Measurements from ENCODE around the gene EIF6.
"Not testable (repeated sequence)": the region's sequence is repeated elsewhere in the genome, so short reads cannot be mapped to it uniquely, and the experiment has no call there.

EIF6 gene

DNA sequence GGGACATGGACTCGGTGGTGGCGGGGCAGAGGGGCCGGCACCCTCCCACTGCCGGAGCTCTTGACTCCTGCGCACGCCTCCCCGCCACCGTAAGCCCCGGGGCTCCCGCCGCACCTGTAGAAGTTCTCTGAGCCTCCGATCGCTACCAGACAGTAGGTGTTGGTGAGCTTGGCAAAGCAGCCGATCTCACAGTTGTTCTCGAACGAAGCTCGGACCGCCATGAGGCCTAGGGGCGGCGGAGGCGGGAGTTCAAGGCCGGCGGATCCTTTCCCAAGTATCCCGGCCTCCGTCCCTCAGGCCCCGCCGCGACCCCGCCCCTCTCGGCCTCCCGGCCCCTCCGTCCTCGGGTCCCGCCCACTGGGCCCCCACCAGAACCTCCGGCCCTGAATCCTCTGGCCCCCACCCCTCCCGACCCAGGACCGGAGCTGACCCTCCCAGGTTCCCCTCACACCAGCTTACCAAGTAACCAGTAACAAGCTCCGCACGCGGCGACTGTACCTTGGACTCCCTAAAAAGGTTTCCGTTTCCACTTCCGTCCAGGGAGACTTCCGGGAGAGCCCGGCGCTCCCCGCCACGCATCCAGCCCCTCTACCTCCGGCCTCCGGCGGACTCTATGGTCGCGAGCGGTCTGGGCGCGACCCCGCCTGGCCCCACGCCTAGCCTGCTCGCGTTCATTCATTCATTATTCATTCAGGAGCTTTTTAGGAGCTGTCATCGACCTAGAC, at the start of gene EIF6:
EIF6 (minus strand) TSS at position 506 of the 725 bp plus-strand sequence; CDS start at position 221, 285 bp downstream.
- DNase-seq = peak; percentile 69

DNA sequence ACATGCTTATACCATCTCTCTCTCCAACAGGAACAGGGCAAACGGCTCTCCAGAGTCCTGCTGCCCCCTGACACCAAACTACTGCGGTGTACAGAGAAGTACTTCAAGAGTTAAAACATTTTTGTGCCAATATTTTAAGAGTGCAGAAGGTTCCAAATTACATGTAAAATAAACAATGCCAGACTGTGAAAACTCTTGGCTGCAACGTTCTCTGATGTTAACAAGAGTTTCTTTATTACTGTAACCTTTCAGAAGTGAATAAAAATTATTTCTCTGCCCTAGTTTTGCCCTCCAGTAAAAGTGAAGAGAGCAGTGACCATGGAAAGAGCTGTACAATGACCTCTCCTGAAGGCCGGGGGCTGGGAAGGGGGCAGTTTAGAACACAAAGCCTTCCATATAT, 49.0 kb upstream of the EIF6 start:
- DNase-seq = no peak

DNA sequence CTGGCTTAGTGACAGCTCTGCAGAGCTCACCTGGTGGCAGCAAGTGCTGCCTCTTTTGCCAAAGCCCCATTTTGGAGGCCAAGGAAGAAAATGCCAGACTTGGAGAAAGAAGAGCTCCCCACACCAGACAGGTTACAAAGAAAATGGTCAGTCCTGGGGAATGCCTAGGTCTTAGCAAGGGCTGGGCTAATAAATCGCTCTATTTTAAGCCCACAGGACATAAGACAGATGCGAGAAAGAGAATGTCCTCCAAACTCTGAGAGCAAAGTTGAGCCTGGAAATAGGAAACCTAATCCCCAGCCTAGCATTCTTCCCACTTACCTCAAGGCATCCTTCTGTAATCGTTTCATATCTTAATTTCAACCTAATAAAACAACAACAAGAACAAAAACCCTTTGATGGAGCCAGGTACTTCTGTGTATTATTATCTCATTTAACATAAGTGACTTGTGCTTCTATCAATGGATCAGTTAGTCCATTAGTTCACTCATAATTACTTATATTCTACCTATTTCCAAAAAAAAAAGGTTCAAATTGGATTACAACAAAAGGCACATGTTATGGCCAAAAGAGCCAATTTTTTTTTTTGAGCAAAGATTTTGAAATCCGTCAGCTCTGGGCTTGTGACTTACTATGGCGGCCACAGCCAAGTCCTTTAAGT, 48.1 kb upstream of the EIF6 start:
- no peak for DNase-seq

DNA sequence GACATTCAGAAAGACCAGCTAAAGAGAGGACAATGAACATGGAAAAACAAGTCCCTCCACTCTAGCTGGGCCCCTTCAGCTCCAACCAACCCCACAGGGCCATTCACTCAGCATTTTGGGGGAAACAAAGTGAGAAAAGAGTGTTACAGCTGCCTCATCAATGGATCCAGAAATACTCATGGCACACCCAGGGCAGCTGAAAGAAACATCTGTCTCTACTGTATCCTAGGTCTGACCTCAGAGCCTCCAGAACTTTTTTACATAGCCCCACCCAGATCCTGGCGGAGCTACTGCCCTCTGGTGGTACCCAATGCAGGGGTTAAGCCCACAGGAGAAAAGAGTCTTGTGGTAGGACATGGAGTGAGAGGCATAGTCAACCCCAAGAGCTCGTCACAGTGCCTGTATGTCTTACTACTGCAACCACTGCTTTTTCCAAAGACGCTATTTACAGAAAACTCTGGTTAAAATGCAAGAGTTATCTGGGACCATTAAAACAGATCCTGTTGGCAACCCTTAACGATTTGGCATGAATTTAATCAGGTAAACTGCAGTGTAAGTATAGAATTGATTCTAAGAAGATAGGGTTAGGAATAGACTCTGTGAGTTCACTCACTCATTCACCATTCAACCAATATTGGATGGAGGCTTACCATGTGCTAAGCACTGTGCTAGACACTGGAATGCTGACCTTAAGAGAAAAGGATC, 45.0 kb upstream of the EIF6 start:
- no peak for DNase-seq

DNA sequence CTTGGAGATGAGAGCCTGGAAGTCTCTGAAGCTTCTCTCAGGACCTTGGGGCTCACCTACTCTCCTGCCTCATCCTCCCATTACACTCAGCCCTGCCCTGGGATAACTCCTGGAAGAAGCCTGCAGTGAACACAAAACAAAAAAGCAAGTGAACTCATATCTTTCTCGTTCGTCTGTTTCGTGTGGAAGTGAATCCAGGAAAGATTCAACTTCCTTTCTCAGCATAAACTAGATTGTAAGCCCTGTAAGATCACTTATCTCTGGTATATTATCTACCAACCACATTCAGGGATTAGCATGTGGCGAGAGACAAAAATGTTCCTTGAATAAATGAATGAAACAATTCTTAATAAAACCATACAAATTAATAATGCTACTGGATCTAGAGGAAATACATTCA, 44.1 kb upstream of the EIF6 start:
- no peak for DNase-seq

DNA sequence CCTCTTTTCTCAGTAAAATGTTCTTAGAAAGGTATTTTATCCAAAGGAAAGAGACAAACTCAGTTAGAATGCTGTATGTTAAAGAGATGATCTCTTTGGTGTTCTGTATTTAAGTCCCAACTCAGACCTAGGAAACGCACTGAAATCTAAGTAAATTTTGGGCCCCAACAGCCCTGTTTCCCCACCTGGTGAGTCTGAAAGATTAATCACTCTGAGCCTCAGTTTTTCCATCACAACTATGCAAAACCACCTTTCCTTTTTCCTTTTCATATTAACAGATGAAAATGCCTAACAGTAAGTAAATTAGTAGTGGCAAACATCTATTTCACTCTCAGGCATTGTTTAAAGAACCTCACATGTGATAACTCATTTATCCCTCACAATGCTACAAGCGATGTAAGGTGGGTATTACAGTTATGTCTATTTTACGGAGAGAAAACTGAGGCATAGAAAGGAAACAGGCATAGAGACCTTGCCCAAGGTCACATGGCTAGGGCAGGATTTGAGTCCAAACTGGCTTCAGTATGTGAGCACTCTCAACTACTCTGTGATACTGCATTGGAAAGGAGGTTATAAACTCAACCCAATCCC, 43.6 kb upstream of the EIF6 start:
- no peak for DNase-seq

DNA sequence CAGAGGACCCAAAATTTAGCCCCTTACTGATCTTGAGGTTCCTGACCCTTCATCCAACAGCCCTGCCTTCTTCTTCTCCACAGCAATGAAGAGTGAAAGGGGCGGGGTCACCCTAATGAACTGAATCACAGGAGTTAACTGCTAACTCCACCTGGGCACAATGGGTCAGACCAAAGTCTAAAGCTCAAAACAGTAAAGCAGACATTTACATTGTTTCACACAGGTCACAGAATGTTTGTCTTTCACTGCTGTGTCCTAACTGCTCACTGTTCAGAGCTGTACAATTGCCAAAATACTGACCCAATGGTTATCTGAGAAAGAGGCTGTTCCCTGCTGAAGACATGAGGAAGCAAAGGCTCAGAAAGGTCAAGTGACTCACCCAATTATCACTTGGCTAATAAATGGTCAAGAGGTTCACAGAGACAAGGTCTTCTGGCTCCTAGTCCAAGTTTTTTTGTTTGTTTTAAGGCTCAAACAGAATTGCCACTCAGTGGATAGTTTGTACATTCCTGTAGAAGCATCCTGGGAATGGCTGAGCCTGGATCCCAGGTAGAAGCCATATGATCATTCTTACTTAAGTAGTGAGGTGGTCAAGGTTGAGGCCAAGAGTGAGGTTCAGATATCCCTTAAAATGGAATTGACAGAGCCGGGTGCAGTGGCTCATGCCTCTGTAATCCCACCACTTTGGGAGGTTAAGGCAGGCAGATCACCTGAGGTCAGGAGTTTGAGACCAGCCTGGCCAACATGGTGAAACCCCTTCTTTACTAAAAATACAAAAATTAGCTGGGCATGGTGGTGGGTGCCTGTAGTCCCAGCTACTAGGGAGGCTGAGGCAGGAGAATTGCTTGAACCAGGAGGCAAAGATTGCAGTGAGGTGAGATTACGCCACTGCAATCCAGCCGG, 42.8 kb upstream of the EIF6 start:
- DNase-seq = no peak

DNA sequence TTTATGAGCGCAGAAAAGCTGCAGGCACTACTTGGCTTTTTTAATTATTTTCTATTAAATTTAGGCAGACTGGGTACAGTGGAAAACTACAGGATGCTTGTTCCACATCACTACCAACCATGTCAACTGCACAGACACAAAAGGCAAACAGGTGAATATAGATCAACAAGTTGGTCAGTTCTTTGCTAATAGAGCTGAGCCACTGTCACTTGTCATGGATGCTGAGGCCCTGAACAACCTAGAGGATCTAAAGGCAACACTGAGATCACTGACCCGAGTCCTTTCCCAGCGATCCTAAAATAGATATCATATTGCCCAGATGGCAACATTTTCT, 42.1 kb upstream of the EIF6 start:
- no peak for DNase-seq

DNA sequence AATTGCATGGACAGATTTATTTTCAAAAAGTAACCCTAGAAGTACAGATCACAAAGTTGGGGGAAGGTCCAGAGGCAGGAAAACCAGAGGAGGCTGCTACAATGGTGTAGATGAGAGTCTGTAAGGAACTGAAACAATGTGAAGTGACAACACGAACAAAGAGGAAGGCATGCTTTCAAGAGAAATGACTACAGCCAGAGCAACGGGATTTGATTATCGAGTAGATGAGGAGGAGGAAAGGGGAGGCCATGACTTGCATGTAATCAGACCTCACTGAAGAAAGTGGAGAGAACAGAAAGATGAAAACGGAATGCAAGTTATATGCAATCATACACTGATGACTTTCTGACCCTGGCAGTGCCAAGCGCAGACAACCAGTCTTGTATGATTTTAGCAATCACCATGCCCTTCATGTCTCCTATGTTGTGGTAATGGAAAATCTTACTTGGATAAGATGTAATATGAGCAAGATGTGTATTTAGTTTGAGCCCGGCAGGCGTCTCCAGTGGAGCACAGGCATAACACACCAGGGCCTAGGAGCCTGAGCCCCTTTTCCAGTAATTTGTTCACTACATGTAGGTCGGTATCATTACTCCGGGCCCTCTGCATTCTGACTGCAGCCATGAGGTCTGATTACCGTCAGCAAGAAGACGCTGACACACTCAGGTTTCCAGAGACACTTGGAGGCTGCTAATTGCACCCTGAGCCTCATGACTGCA, 41.6 kb upstream of the EIF6 start:
- no peak for DNase-seq

DNA sequence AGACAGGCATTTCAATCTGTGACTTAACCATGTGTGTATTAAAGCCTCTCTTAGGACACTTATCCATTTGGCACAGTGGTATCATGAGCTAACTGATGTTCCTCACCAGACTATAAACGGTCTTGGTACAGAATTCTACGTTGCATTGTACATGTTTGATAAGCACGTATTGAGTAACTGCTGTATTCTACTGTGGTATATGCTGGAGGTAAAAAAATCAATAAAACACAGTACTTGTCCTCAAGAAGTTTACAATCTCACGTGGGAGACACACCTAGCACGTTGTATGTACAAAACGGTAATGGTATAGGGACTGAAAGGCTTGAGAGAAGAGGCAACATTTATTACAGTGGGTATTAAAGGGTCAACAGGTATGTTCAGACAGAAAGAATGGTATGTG, 40.8 kb upstream of the EIF6 start:
- no peak for DNase-seq

DNA sequence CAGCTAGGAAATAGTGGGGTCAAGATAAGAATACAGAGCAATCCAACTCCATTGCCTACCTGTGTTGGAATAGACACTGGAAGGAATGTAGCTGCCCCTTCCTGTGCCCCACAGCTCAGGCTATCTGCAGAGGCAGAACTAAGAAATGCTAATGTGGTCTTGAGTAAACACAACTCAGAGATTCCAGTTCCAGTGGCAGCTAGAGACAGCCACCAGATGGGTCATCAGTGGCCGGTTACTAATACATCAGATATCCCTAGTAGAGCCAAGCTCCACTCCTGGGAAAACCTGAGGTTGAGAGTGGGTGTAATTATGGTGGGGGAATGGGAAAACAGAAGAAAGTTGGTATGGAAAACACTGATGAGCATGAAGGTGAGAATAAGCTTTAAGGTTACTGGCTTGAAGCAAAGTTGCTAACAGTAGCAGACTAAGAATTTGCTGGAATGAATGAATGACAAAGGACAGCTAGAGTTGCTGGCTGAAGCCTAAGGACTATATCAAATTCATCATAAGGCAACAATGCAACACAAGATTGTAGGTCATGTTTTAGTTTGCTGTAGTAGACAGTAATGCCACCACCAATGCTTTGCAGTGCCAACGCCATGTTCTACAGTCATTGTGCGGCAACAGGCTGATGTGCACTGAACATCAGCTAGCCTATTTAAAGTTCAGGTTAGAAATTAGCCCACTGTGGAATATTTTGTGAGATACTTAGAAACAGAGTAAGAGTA, 36.0 kb upstream of the EIF6 start:
- DNase-seq = no peak

DNA sequence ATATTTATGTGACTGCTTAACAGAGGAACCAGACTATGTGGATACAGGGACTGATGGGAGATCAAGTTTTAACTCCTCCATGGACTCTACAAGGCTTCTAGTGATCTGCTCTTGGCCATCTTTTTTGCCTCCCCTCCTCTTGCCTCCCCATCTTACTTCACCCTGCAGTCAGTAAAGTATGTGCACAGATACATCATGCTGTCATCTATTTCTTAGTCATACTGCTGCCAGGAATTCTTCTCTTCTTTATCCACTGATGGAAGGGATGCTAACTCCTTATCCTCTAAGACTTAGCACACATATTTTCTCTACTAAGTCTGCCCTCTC, 35.3 kb upstream of the EIF6 start:
- no peak for DNase-seq

DNA sequence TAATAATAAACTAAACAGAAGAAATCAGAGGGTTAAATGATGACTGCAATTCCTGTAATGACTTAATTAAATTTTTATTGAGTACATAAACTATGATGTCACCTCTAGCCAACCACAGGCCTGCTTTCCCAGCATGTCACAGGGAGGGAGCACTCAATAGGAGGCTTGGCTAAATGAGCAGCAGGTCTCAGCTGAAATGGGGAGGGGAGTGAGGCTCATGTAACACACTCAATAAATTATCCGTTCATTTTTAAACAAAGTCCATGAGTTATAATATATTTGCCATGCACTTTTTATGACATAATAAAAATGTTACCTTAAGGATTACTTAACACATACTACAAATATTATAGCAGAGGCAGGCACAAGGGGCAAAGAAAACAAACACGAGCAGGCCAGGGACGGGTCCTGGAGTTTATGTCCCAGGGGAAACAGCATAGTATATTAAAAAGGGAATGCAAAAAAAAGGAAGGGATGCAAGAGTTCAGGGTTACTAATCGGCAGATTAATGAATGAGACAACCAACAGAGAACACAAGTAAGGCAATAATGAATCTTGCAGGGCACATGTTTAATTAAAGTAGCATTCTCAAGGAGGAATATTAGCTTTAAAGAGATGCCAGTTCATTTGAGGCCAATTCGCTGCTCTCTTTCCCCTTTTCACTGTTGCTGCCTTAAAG, 34.8 kb upstream of the EIF6 start:
- no peak for DNase-seq

DNA sequence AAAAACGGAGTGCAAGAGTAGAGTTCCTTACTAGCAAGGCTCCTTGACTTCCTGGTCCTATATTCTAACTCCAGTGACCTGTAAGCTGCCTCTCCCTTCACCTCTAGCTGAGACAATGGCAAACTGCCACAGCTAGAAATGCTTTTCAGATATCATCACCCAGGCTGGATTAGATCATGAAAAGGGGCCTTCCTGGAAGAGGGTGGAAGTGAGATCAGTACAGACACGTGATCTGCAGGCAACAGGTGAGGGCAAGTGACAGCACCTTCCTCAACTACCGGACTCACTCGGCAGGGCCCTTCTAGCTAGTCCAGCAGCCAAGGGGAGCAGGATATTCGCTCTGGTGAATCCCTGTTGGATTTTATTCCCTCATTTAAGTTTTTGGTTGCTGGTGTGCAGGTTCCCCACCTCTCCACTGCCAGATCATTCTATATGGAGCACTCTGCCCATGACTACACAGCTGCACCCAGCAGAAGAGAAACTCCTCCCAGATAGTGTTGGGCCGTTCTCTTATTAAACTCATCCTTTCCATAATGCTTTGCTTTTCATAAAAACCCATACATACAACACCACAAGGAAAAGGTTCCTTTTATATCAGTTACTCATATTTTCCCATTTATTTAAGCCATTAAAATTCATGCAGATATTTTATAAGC, 34.1 kb upstream of the EIF6 start:
- DNase-seq = no peak

DNA sequence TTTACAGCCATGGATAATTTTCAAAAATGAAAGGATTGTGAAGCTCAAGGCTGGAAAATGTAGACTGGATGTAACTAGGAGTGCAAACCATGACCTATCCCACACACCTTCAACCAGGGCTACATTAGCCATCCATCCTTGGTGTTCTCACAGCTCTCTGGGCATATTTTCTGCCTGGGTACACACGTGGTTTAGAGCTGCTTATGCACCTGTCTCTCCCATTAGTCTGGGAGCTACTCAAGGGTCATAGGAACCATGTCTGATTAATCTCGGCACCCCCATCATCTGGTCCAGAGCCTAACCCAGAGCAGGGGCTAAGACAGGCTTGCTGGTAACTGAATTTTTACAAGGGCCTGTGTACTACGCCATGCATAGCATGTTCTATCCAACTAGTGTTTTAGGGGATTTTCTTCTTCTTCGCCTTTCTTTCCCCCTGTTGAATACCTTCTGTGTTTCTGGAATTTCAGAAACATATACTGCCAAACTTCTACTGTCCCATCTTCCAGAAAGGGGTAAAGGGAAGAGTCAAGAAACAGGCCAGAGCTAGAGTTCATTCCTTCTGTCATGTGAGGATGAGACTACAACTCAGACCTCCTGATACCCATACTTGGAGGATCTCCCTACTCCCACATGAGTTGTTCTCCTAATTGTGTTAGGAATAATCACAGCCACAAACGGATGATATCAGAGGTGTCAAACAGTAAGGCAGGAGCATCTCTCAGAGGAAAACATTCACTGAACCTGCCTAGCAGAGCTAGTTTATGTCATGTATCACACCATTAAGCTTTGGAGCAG, 33.0 kb upstream of the EIF6 start:
- peak; percentile 12 for DNase-seq

DNA sequence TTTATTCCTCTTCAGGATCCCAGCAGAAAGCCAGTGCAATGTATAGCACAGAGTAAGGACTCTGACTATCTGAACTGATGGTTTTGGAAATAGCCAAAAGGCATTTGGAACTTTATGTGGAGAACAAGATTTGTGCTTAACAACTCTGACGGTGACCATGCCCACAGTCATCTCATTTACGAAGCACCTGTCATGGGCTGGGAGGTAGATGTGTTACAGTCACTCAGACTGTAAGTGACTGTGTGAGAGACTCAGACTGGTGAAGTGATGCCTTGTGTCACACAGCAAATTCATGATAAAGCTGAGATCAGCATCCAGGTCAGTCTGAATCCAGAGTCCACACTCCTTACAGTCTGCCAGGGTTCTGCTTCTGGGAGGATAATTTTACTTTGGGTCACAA, 31.5 kb upstream of the EIF6 start:
- DNase-seq = no peak

DNA sequence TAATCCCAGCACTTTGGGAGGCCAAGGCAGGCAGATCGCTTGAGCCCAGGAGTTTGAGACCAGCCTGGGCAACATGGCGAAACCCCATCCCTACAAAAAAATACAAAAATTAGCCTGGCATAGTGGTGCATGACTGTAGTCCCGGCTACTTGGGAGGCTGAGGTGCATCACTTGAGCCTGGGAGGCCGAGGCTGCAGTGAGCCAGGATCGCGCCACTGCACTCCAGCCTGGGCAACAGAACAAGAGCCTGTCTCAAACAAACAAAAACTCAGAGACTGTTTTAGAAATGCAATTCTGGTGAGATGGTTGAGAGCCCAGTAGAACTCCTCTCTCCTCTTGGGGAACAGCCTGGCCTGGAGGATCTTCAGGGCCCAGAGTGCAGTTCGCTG, 31.1 kb upstream of the EIF6 start:
- not testable (repeated sequence) for DNase-seq

DNA sequence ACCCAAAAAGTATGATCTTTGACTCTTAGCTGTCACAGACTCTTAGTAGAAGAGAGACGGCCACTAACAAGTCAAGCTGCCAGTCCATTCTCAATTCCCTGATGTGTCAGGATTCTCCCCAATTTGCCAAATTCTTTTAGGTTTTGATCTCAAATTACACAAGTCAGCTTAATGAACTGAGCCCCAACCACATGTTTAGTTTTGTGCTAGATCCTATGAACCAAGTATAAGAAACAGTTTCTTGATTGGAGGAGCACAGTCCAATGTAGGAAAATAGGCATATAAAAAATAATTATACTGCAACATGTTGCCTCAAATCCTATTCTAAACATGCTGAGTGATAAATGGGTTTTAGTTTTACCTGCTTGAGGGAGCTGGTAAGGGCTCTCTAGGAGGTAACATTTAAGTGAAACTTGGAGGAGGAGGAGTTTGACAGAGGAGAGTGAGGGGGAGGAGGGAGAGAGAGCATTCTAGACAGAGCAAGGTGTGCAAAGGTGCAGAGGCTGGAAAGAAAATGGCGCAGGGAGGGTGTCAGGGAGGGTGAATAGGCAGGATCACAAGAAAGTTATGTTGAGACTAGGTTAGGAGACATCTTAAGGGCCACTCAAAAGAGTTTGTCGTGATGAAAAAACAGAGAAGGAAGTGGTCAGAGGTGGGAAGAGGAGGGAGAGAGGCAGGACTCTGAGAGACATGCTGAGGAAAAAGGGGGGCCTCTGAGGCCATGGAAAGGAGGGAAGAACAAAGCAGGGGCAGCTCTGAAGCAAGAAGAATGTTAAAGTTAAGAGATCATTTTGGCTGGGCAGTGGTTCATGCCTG, 30.5 kb upstream of the EIF6 start:
- no peak for DNase-seq

DNA sequence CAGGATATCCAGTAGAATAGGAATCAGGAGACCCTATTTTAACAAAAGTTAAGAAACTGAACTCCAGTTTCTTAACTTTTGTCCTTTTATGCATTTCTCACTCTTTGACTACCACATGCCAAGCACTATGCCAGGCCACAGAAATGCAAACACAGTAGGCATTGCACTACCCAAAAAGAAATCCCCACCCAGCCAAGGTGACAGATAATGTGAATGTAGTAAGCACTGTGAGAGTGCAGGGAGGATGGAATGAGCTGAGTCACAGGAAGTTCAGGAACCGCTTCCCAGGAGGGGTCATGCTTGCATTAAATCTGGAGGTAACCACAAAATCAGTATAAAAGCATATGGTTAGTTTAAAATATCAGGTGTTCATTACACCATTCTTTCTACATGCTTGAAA, 27.7 kb upstream of the EIF6 start:
- no peak for DNase-seq
